ENCODE results near the gene TRIM8. TPM values are rescaled to one million over a fixed set of nuclear protein-coding genes. Genes with fewer than 3 reads are reported as not detected.

Gene TRIM8
- total and polyA plus RNA-seq, 9 of the 15 experiments (the other 6 are each of a cell fraction or from before 2014, with no cell fraction given): 1.7 to 26.0 (median 9.1) TPM

DNA sequence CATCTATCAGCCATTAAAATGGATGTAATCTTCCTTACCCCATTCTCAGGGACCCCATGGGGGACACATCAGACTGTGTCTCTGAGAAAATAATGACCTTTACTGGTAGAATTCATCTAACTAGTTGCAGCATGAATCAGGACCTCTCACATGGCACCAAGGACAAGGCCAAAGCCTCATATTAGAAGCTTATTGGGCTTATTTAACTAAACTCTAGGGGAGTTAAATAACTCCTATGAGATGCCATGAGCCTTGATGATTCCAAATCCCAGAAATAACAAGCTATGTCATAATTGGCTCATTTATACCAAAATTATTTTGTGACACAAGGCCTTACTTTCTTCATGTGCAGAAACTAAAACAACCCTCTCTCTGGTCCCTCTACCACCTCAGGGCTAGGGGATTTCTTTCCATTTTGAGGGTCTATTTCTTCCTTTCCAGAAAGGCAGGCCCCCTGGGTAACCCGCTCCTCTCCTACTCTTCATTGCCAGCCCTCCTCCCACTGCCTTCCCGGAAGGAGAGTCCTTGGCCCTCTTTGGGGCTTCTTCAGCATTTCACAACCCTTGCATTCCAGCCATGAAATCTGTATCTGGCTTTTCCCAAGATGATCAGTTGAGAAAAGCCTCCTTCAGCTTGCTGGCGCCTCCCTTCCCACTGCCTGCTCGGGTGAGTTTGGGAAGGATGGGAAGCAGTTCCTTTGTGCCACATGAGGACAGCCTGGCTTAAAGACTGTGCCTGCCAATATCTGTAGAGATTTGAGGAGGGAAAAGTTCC is 41.8 kb upstream of the TRIM8 start:
- WGBS (ENCODE audit: insufficient coverage, low coverage, missing lambda C conversion rate): no CpG with 5 or more reads among the region's 4 CpGs
- no peak overlapping the region for H3K4me3 ChIP-seq
- no peak for FAIRE-seq
- intact Hi-C loops (cut with micrococcal nuclease) (no loop called here), in situ Hi-C loops (cut with MboI) (loop anchor here (25.0 kb wide), 1 partner anchor 765 kb away; the partner anchor contains the start of gene KCNIP2)
- BruUV-seq (replicated peaks): no TSS peak
- H3K9me1 ChIP-seq (ENCODE audit: control insufficient read depth, insufficient read depth, low read length): no peaks in the 10 kb centered on the region
- no peaks in the 10 kb centered on the region for H4K20me1 ChIP-seq (replicated peaks; ENCODE audit: control insufficient read depth, insufficient read depth, low read length)
- no peak overlapping the region for H3K9ac ChIP-seq (ENCODE audit: insufficient read depth in 1 of 2, low read depth in 2 of 2, low read length in 2 of 2)
- no peak overlapping the region for H3K27ac ChIP-seq (ENCODE audit: extremely low read depth, low read depth, low read length)
- no peaks in the 10 kb centered on the region for H3K27me3 ChIP-seq (ENCODE audit: control insufficient read depth in 2 of 2, insufficient read depth in 2 of 2, low read length in 2 of 2)
- POLR2A ChIA-PET: interaction anchor here (0.7 to 0.9 kb wide), 2 partner anchors 9 to 247 kb away, joined by 3 to 6 read pairs; no protein-coding TSS in a partner anchor
- peaks cover 31 to 42% of the 10 kb centered on the region in 2 experiments for H3K4me1 ChIP-seq (replicated peaks in 1 of 2; ENCODE audit: control insufficient read depth in 2 of 2, insufficient read depth in 2 of 2, low read length in 2 of 2)
- no peak for ATAC-seq
- no peak overlapping the region for H3K4me2 ChIP-seq (ENCODE audit: insufficient read depth, low read length)
- no peak overlapping the region for H2AFZ ChIP-seq (ENCODE audit: low read depth, low read length)
- CTCF ChIA-PET (ENCODE audit: low intra/inter-chr PET ratio): no interaction called here
- H3K9me3 ChIP-seq (replicated peaks; ENCODE audit: control insufficient read depth, insufficient read depth, low read depth, low read length): no peaks in the 10 kb centered on the region
- DNase-seq (ENCODE audit: extremely low read depth in 1 of 4, low spot score in 3 of 4): no peak
- H3K36me3 ChIP-seq (ENCODE audit: control insufficient read depth, insufficient read depth, low read length): peaks cover 14% of the 10 kb centered on the region; the same call in 2 of the 3 replicates
- no peaks in the 10 kb centered on the region for H3K79me2 ChIP-seq (ENCODE audit: control insufficient read depth, insufficient read depth, low read length)
- TF ChIP-seq, protein P1, sequence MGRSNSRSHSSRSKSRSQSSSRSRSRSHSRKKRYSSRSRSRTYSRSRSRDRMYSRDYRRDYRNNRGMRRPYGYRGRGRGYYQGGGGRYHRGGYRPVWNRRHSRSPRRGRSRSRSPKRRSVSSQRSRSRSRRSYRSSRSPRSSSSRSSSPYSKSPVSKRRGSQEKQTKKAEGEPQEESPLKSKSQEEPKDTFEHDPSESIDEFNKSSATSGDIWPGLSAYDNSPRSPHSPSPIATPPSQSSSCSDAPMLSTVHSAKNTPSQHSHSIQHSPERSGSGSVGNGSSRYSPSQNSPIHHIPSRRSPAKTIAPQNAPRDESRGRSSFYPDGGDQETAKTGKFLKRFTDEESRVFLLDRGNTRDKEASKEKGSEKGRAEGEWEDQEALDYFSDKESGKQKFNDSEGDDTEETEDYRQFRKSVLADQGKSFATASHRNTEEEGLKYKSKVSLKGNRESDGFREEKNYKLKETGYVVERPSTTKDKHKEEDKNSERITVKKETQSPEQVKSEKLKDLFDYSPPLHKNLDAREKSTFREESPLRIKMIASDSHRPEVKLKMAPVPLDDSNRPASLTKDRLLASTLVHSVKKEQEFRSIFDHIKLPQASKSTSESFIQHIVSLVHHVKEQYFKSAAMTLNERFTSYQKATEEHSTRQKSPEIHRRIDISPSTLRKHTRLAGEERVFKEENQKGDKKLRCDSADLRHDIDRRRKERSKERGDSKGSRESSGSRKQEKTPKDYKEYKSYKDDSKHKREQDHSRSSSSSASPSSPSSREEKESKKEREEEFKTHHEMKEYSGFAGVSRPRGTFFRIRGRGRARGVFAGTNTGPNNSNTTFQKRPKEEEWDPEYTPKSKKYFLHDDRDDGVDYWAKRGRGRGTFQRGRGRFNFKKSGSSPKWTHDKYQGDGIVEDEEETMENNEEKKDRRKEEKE (IDR thresholded peaks at IDR 0.05; ENCODE audit: borderline replicate concordance in 1 of 2, control insufficient read depth in 1 of 2, low read depth in 2 of 2, low read length in 1 of 2): no peak
- TF ChIP-seq, protein P2, sequence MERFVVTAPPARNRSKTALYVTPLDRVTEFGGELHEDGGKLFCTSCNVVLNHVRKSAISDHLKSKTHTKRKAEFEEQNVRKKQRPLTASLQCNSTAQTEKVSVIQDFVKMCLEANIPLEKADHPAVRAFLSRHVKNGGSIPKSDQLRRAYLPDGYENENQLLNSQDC (CRISPR knock-in tag; IDR thresholded peaks at IDR 0.05): no peak
- TF ChIP-seq, protein P3, sequence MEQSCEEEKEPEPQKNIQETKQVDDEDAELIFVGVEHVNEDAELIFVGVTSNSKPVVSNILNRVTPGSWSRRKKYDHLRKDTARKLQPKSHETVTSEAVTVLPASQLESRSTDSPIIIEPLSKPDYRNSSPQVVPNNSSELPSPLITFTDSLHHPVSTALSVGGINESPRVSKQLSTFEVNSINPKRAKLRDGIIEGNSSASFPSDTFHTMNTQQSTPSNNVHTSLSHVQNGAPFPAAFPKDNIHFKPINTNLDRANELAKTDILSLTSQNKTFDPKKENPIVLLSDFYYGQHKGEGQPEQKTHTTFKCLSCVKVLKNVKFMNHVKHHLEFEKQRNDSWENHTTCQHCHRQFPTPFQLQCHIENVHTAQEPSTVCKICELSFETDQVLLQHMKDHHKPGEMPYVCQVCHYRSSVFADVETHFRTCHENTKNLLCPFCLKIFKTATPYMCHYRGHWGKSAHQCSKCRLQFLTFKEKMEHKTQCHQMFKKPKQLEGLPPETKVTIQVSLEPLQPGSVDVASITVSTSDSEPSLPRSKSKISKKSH (CRISPR knock-in tag; IDR thresholded peaks at IDR 0.05): no peak
- TF ChIP-seq, protein P4, sequence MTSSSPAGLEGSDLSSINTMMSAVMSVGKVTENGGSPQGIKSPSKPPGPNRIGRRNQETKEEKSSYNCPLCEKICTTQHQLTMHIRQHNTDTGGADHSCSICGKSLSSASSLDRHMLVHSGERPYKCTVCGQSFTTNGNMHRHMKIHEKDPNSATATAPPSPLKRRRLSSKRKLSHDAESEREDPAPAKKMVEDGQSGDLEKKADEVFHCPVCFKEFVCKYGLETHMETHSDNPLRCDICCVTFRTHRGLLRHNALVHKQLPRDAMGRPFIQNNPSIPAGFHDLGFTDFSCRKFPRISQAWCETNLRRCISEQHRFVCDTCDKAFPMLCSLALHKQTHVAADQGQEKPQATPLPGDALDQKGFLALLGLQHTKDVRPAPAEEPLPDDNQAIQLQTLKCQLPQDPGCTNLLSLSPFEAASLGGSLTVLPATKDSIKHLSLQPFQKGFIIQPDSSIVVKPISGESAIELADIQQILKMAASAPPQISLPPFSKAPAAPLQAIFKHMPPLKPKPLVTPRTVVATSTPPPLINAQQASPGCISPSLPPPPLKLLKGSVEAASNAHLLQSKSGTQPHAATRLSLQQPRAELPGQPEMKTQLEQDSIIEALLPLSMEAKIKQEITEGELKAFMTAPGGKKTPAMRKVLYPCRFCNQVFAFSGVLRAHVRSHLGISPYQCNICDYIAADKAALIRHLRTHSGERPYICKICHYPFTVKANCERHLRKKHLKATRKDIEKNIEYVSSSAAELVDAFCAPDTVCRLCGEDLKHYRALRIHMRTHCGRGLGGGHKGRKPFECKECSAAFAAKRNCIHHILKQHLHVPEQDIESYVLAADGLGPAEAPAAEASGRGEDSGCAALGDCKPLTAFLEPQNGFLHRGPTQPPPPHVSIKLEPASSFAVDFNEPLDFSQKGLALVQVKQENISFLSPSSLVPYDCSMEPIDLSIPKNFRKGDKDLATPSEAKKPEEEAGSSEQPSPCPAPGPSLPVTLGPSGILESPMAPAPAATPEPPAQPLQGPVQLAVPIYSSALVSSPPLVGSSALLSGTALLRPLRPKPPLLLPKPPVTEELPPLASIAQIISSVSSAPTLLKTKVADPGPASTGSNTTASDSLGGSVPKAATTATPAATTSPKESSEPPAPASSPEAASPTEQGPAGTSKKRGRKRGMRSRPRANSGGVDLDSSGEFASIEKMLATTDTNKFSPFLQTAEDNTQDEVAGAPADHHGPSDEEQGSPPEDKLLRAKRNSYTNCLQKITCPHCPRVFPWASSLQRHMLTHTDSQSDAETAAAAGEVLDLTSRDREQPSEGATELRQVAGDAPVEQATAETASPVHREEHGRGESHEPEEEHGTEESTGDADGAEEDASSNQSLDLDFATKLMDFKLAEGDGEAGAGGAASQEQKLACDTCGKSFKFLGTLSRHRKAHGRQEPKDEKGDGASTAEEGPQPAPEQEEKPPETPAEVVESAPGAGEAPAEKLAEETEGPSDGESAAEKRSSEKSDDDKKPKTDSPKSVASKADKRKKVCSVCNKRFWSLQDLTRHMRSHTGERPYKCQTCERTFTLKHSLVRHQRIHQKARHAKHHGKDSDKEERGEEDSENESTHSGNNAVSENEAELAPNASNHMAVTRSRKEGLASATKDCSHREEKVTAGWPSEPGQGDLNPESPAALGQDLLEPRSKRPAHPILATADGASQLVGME (CRISPR knock-in tag; IDR thresholded peaks at IDR 0.05): no peak
- TF ChIP-seq NR2C2 (CRISPR knock-in tag; IDR thresholded peaks at IDR 0.05): no peak
- TF ChIP-seq NR2C2 (tag; IDR thresholded peaks at IDR 0.05): no peak
- TF ChIP-seq, protein P5, sequence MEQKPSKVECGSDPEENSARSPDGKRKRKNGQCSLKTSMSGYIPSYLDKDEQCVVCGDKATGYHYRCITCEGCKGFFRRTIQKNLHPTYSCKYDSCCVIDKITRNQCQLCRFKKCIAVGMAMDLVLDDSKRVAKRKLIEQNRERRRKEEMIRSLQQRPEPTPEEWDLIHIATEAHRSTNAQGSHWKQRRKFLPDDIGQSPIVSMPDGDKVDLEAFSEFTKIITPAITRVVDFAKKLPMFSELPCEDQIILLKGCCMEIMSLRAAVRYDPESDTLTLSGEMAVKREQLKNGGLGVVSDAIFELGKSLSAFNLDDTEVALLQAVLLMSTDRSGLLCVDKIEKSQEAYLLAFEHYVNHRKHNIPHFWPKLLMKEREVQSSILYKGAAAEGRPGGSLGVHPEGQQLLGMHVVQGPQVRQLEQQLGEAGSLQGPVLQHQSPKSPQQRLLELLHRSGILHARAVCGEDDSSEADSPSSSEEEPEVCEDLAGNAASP (IDR thresholded peaks at IDR 0.05): no peak
